GM18498 (cell line): ENCODE data around the gene ARHGEF4.

Experiments used
- ATAC-seq: cut with Tn5 transposase; IDR thresholded peaks from one replicate; pipeline ENCODE4 v1.9.1; 2021; ENCODE audit warnings: mild to moderate bottlenecking, moderate library complexity; ENCODE audit not compliant: unreplicated experiment

ARHGEF4 gene

DNA sequence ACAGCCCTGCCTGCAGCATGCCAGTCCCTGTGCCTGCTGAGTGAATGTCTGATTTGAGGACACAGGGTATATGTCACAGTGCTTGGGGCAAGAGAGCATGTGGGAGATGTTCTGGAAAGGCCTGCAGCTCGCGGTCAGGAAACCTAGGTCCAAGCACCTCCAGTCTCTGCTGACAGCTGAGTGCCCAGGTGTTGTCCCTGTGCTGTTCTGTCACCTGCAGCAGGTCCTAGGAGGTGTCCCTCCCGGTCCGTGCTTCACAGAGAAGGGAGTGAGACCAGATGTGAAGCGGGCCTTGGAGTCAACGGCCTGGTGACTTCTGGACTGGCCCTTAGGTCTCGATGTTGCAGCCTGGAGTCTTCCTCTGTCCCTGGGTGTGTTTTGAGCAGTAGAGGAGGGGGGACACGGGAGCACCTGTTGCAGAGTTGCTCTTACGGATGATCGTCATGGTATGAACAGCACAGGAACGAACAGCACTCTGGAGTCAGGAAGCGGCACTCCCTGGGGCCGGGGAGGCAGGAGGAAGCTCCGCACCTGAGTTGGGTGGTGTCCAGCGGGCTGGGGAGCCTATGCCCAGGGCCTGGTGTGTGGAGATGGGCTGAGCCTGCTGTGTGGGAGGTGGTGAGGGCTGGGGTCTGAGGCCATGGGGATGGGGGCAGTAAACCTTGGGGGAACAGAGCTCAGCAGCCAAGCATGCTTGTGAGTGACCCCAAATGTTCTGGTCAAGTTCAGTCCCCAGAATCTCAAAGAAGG, 21.6 kb upstream of the ARHGEF4 start:
- ATAC-seq: no peak

DNA sequence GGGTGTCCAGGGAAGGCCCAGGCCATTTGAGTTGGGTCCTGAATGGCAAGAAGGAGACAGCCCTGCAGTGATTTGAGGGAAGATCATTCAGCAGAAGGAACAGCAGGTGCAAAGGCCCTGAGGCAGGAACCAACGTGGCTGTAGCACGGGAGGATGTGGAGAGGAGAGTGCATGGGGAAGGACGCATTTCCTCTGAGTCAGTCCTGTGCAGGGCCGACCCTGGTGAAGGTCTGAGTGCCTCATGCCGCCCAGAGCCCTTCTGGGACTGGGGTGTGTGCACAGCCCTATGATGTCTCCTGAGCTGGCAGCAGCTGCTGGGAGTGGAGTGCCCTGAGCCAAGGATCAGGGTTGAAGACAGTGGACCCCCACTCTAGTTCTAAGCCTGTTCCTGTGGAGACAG, 17.9 kb upstream of the ARHGEF4 start:
- no peak for ATAC-seq

DNA sequence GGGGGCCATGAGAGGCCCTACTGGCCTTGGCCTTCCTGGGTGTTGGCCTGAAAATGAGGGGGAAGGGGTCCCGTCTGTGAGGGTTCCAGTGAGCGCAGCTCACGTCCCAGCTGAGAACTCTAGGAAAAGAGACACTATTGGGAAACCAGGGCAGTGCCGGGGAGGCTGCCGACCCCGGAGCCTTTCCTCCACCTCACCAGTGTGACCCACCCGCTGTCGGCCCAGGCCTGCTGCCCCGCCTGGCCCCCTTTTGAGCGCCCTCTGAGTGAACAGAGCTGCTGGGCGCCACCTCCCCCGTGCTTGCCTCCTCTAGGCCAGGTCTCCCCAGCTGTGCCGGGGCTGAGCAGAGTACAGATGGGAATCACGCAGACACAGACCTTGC, 17.5 kb upstream of the ARHGEF4 start:
- ATAC-seq: no peak

DNA sequence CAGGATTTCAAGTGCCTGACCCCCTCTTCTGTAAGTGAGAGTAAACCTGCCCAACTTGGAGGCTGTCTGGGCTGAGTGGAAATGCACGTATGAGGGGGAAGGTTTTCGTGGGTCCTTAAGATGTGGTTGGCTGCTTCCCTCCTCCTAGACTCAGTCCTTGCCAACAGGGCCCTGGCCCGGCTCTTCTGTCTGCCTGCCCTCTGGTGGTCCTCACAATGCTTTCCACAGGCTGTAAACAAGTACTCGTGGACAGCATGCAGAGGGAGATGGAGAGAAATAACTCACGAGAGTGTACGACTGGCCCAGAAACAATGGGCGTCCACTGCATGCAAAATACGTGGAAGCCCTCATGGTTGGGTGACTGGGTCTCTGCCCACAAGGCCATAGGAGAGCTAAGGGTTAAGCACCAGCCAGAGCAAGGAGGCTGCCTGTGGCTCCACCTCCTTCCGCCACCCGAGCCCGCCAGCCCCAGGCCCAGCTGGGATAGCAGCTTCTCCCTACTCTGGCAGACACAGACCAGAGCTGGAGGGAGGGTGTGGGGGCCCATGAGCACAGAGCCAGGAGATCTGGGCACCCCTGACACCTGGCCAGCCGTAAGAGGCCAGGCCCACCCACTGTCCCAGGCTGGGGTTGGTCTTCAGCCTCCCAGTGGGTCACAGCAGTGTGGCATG, 17.0 kb upstream of the ARHGEF4 start:
- no peak for ATAC-seq

DNA sequence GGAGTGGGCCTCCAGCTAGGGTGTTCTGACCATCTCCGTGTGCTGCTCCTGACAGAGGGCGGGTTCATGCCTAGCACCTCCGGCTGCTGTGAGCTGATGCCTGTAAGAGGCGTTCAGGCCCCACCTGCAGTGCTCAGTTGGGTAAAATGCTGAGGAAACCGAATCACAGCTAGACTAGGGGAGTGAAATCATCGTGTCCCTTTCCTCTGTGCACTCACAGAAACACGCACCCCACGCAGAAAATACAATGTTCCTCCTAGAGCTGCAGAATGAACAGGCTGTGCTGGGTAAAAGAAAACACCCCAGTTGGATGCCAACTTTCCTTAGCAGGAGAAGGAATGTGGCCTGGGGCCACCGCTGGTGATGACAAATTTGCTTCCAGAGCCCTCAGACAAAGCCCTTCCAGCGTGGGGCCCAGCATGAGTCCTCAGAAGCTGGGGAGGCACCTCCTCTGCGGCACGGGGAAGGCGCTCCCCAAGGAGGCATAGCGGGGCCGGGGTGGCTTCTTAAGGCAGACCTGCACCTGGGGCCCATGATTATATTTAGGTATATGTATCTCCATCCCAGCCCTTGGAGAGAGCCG, 16.3 kb upstream of the ARHGEF4 start:
- no peak for ATAC-seq

DNA sequence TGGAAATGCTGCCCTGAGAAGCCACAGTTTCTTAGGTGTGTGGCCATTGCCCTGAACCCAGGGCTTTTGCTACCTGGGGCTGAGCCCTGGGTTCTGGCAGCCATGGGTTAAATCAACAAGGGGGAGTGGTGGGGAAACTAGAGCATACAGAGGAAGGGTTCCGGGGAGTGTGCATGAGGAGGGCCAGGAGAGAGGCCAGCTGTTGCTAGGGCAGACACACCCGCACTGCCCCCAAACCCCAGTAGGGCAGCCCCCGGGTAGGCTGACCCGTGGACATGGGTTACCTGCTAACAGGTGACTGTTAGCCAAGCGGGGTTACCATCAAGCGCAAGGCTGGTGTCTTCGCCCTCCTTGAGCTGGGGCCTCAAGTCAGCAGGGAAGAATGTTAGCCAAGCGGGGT, 14.8 kb upstream of the ARHGEF4 start:
- no peak for ATAC-seq

DNA sequence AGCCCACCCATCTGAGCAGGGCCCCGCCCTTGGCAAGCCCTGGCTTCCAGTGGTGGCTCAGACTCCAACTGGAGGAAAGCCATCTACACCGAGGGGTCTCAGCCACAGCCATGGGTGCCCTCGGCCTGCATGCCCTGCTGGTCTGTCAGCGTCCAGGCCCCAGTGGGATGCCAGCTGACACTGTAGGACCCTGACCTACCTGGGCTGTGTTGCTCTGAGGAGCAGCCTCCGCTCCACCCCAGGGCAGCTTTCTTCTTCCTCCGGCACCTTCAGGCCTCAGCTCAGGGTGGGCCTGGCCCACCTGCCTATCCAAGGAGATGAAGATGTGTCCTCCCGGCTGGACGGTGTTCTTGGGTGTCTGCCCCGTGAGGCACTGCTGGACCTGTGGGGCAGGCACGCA, 13.9 kb upstream of the ARHGEF4 start:
- ATAC-seq: no peak

DNA sequence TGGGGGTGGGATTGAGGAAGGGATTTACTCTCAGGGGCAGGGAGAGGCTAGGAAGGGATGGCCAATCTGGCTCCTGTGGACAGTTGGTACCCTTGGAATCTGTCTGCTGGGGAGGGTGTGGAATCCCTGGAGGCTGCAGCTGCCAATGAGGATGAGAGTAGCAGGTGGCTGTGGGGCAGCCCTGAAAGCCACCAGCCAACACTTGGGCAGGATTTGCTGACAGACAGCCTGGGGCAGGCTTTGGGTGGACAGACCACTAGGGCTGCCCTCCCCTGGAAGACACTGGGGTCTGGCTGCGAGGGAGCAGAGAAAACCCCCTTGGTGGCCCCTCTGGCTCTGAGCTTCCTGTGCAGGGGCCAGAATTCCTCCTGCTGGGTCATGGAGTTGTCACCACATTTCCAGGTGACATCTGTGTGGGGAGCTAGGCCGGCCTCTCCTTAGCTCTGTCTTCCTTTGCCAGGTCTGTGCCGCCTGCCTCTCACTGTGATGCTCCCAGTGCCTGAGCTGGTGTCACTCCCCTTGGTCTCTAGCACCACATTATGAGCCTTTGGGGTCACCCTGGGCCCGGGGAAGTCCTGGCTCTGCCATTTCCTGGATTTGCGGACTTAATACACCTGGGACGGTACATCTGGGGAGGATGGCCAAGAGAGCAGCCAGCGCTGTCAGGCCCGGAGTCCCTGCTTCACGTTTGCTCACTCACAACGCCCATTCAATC, 13.4 kb upstream of the ARHGEF4 start:
- ATAC-seq: no peak

DNA sequence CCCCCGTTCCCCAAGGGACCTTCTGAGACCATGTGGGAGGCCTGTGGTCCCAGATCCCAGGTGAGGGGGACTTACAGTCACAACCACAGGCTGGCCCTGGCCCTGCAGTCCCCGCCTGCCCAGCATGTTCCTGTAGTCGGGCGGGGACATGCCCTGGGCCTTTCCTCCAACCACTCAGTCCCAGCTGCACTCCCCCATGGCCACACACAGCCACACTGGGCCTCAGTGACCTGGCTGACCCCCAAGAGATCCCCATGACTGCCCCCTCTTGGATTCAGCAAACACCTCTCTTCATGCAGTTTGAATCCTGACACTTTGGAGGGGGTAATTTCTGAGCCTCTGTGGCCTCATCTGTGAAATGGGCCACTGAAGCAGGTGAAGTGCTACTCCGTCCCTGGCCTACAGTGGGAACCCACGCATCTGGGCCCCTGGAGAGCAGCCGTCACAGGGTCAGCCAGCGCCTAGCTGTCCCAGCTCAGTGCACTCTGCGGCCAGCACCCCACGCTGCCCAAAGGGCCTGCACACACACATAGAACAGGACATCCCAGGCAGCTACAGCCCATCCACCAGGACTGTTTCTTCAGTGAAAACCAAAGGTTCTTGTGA, 12.7 kb upstream of the ARHGEF4 start:
- ATAC-seq: peak; percentile 49

DNA sequence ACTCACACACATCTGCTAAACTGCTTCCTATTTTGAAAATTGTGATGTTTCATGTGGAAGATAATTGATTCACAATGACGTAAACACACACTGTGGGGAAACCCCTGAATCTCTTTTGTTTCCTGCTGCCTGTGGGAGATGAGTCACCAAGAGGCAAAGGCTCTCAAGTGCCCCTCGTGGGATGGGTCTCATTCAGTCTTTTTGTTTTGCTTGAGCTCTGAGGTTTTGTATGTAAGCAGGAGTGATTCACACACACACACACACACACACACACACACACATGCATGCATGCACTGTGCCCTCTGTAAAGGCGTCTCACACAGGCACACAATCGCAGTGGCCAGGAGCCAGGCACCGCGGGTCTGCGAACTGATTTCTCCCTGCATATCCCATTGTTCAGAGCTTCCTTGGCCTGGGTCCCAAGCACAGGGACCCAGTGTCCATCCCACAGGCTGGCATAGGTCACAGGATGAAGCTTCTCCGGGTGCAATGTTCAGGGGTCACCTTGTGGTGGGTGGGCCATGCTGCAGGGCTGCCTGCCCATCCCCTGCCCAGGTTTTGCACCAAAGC, 12.1 kb upstream of the ARHGEF4 start:
- peak; percentile 88 for ATAC-seq

DNA sequence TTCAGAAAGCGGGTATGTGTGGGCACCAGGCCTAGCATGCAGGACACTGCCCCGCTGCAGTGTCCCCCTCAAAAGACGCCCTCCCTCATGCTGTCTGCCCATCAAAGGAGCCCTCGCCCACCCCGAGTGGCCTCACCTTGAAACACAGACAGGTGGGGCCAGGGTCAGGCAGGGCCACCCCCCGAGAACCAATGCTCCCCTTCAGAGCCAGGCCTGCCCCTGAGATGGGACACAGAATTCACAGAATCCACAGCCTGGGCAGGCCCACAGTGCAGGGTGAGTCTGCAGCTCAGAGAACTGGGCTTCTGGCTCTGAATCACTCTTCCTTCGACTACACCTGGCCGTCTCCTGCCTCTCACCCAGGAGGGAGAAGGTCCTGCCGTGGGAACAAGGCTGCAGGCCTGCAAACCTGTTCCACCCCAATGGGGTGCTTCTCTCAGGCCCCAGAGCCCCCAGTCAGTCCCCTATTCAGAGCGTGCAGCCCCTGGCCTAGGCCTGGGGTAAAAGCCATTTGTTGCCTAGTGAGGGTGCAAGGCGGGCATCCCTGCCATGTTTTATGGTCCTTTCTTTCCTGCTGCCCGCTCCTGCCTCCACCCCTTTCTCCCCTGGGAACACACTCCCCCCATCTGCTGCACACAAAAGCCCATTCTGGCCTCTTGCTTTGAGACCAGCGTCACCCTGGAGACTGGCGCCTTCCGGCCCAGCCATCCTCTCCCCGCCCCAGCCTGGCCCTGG, 11.3 kb upstream of the ARHGEF4 start:
- ATAC-seq: no peak

DNA sequence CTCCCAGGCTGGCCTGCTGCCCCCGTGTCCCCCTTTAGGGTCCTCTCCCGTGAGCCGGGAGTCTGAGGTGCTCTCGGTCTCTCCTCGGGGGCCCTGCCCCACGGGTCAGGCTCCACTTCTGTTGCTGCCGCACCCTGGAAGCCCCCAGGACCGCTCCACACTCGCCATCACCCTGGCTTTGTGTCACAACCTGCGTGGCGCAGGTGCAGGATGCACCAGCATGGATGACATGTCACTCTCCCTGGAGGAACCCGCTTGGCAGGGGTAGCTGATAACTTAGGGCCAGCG, 10.8 kb upstream of the ARHGEF4 start:
- no peak for ATAC-seq

DNA sequence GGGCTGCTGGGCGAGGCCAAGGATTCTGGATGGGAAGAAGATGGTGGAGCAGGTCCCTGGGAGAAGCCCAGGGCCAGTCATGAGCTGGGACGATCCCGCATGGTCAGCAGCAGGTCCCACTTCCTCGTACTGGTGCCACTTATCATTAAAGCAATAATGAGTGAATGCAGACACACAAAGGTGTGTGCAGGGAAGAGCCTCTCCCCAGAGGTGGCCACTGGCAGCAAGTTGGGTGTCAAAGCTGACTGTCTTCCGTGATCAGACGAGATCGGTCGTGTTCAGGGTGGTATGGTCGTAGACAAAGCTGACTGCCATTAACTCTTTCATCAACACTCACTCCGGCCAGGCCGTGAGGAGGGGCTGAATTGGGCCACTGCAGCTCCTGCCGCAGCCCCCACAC, 10.3 kb upstream of the ARHGEF4 start:
- ATAC-seq: no peak

DNA sequence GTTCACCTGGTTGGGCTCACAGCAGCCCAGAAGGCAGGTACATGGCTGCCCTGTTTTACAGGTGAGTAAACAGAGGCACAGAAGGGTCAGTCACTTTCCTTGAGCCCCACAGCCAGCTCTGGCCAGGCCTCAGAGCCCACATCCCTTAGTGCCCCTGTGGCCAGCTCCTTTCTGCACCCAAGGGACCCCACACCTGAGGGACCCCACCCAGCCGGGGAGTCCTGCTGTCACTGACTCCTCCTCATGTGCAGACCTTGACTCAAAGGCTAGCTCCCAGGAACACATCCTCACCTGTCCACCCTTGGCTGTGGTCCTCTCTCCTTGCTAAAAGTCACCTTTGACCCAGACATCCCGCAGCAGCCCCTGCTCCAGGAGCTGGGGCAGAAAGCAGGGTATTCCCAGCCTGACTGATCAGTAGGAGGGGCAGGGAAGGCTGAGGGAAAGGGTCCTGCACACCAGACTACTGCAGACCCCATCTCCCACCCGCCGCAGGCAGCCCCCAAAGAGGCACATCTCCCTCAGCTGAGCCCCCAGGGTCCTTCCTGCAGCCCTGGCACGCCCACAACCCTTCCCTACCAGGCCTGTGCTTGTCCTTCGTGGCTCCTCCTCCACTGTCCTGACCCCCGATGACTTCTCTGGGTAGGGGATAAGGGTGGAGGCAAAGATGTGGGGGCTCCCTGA, 9.8 kb upstream of the ARHGEF4 start:
- ATAC-seq: no peak

DNA sequence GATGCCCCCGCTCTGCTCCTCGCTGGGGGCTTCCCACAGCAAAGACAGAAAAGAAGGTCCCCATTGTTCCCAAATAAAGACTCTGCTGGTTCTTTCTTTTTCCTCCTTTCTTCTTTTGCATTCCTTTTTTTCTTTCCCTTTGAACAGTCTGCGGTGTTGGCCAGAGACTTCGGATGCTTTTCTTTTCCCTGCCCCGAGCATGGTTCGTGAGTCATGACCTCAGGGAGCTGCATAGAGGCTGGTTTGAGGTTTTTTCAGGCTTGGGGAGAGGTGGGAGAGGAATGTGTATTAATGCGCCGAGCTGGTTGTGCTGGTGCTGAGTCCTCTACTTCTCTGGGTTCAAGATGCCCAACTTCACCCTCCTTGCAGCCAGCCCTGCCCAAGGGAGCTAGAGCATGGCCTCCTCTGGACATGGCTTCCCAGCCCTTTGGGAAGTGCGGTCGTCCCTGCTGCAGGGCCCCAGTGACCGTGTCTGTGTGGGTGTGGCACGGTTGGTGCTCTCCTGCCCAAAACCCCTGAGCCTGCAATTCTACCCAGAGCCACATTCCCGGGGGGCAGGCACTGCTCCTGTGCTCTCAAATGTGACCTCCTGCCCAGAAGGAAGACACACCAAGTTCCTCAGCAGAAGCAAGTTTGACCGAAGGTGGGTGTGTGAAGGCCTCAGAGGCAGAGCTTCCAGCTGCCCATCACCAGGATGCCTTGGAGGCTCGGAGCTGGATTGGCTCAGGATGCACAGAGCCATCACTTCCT, 9.0 kb upstream of the ARHGEF4 start:
- no peak for ATAC-seq

DNA sequence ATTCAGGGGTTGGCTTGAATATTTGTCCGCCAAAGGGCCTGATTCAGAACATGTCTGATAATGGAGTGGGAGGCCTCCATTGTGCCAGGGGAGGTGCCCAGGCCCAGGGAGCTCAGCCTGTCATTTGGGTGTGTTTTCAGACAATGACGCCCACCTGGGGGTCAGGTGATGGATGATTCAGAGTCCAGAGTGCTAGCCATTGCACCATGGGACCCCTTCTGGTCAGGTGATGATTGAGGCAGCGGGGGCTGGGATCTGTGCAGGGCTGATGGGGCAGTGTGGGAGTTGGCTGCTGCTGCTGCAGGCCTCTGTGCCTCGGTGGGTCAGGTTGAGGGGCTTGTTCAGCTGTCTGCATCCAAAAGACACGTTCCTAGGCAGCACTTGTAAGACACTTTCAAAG, 8.3 kb upstream of the ARHGEF4 start:
- ATAC-seq: no peak

DNA sequence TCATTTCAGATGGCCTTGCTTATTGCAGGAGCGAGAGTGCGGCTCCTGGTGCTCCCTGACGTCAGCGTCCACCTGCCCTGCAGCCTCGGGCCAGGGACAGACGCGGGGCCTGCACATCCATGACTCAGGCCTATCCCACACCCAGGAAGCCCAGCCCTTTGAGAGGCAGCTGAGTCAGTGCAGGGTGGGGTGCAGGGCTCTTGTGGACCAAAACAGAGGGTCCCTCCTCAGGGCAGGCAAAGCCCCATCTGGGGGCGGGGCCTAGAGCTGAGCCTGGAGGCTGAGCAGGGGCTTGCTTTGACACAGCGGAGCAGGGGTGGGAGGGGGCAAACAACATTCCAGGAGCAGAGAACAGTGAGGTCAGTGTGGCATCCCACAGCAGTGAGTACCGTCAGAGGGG, 7.7 kb upstream of the ARHGEF4 start:
- no peak for ATAC-seq

DNA sequence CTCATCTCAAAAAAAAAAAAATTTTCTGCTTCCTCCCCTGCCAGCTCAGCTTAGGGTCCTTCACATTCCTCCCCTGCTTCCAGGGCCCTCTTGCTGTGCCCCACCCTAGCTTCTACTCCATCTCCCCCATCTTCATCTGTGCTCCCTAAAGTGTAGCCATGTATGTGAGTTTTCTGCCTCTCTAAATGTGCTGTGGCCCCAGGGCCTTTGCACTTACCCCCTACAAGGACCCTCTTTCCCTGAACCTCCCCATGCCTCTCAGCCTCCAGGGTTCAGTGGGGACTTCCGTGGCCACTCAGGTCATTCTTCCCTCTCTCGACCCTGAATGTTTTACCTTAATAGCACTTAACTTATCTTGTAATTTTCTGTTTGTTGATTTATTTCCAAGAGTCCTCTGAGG, 6.2 kb upstream of the ARHGEF4 start:
- no peak for ATAC-seq

DNA sequence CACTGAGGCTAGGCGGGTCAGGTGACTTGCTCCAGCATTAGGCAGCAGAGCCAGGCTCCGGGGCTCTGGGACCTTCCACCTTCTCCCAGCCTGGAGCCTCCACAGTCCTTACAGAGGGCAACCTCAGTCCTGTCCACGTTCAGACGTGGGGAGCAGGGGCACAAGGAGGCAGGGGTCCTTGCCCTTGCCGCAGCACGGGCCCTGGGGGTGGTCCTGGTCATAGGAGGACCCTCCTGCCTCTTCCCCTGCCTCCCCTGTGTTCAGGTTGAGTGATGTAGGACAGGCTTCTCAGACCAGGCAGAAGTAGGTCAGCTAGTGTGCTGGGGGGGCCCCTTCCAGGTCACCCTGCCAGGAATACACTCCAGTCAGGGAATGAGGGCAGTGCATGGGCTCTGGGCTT, 5.4 kb upstream of the ARHGEF4 start:
- ATAC-seq: no peak
